Stimulated activated CD4-positive, alpha-beta T cell treated with anti-CD3 and anti-CD28 coated beads, TNF-alpha, amount 100 ng/mL, for 48 hours (primary cell): ENCODE data around the gene PRM1.
A peak's percentile ranks its signal among the peaks of the same experiment; 100 is the strongest.

Source experiments
- DNase-seq, 3 donors: peaks; one replicate each; pipeline ENCODE4 v3.0.0-alpha.2; 2020; ENCODE audit warnings: low read depth in 3 of 3

Gene PRM1

GRCh38 chr16:11280616-11281522 lies at the start of gene PRM1:
TSS of gene PRM1 (minus strand) at chr16:11281330. CDS start at chr16:11281238, 92 bp downstream.
- no peak for DNase-seq

- no peak for DNase-seq
Observed at GRCh38 chr16:11330526-11331237, 49.6 kb upstream of the PRM1 start.

GRCh38 chr16:11329891-11330290 lies 48.8 kb upstream of the PRM1 start:
- DNase-seq = no peak

GRCh38 chr16:11329071-11329491 lies 48.0 kb upstream of the PRM1 start:
- no peak for DNase-seq

GRCh38 chr16:11328172-11329070 lies 47.3 kb upstream of the PRM1 start:
- DNase-seq = peak in 2 of 3 donors; percentile 34 to 36

GRCh38 chr16:11327277-11328171 lies 46.4 kb upstream of the PRM1 start:
- no peak for DNase-seq

GRCh38 chr16:11326737-11327276 lies 45.7 kb upstream of the PRM1 start:
- no peak for DNase-seq

- no peak for DNase-seq
Observed at GRCh38 chr16:11326084-11326736, 45.1 kb upstream of the PRM1 start.

GRCh38 chr16:11325404-11326083 lies 44.4 kb upstream of the PRM1 start:
- DNase-seq = peak in 1 of 3 donors; percentile 28

- no peak for DNase-seq
Observed at GRCh38 chr16:11323551-11324336, 42.6 kb upstream of the PRM1 start.

- no peak for DNase-seq
Observed at GRCh38 chr16:11322823-11323222, 41.7 kb upstream of the PRM1 start.

- DNase-seq = no peak
Observed at GRCh38 chr16:11321662-11322061, 40.5 kb upstream of the PRM1 start.

GRCh38 chr16:11320170-11320569 lies 39.0 kb upstream of the PRM1 start:
- no peak for DNase-seq

GRCh38 chr16:11319529-11320146 lies 38.5 kb upstream of the PRM1 start:
- DNase-seq = no peak

GRCh38 chr16:11318817-11319216 lies 37.7 kb upstream of the PRM1 start:
- no peak for DNase-seq

GRCh38 chr16:11316331-11317015 lies 35.3 kb upstream of the PRM1 start:
- no peak for DNase-seq

- DNase-seq = no peak
Observed at GRCh38 chr16:11315510-11315909, 34.4 kb upstream of the PRM1 start.
